Kidney (tissue), 14 donors: ENCODE results near the gene DVL1. TPM values are rescaled to one million over a fixed set of nuclear protein-coding genes. Genes with fewer than 3 reads are reported as not detected.
A peak's percentile ranks its signal among the peaks of the same experiment; 100 is the strongest.

Source experiments
- DNase-seq, 5 donors: peaks; one replicate each; pipeline ENCODE4 v3.0.0-alpha.2; 2013 to 2020
- FAIRE-seq: peaks from 2 replicates; lab custom pipeline; 2012; peaks lifted over from hg19 to GRCh38; lab: Jason Lieb, UNC
- H3K27ac ChIP-seq, 2 donors: one replicate each; pipeline ENCODE4 v1.7.0; 2013; ENCODE audit warnings: low read depth in 2 of 2, low read length in 2 of 2, inconsistent platforms in 1 of 2
- H3K27me3 ChIP-seq: one replicate; pipeline ENCODE4 v1.7.1; 2013; ENCODE audit warnings: low read length, inconsistent platforms; ENCODE audit not compliant: control insufficient read depth, insufficient read depth
- H3K36me3 ChIP-seq, 3 donors: one replicate each; pipeline versions ENCODE4 v1.7.0 to v1.7.1; 2013; ENCODE audit warnings: low read length in 3 of 3, control low read depth in 1 of 3, inconsistent platforms in 1 of 3; ENCODE audit not compliant: insufficient read depth in 3 of 3, control insufficient read depth in 2 of 3
- H3K4me1 ChIP-seq, 3 donors: one replicate each; pipeline versions ENCODE4 v1.7.0 to v1.7.1; 2013; ENCODE audit warnings: low read length in 3 of 3, inconsistent platforms in 1 of 3, low read depth in 1 of 3; ENCODE audit not compliant: control insufficient read depth in 2 of 3, insufficient read depth in 2 of 3
- H3K4me3 ChIP-seq, 3 donors: one replicate each; pipeline versions ENCODE4 v1.7.0 to v1.8.1; 2013; ENCODE audit warnings: low read length in 3 of 3, control low read depth in 1 of 3, inconsistent platforms in 1 of 3
- H3K9ac ChIP-seq, 3 donors: one replicate each; pipeline versions ENCODE4 v1.7.0 to v1.7.1; 2013; ENCODE audit warnings: low read length in 3 of 3, control low read depth in 1 of 3, inconsistent platforms in 1 of 3
- H3K9me3 ChIP-seq, 3 donors: one replicate each; pipeline versions ENCODE4 v1.7.0 to v1.7.1; 2013; ENCODE audit warnings: low read length in 3 of 3, control low read depth in 1 of 3, inconsistent platforms in 1 of 3; ENCODE audit not compliant: control insufficient read depth in 2 of 3, insufficient read depth in 1 of 3
- CTCF ChIP-seq: IDR thresholded peaks from 3 replicates; pipeline ENCODE4 v1.5.1; 2012; ENCODE audit warnings: mild to moderate bottlenecking, moderate library complexity, borderline replicate concordance; ENCODE audit not compliant: insufficient read depth; ENCODE audit errors: extremely low read depth
- intact Hi-C: fragments of 100-400 bp; cut with DNase I; formaldehyde crosslinking; loops from one replicate; pipeline ENCODE4 v1.11.1; 2022
- polyA plus RNA-seq: library from polyadenylated mRNA; stranded (reverse); fragments of 350-450 nt; fragmentation: Illumina TruSeq; extraction: RNeasy Lipid Tissue Mini Kit (QIAGEN cat#74804); gene quantifications from one replicate; pipeline ENCODE4 v1.2.3, GENCODE V29; 2014; ENCODE audit warnings: low read depth, low replicate concordance; ENCODE audit not compliant: insufficient read depth
- total RNA-seq: library from RNA; stranded (reverse); fragmentation: NEBNext Ultra II Directional; extraction: Animal tissue kit (Norgen Biotek cat#: 25700); gene quantifications from one replicate; pipeline ENCODE4 v1.2.1, GENCODE V29; 2021
- donor health status: control.
- donor health status: control.
- donor health status: control.
- donor health status: control.
- donor health status: control.
- donor health status: DM: yes; HTN: yes; CAD: no.
- donor health status: Normal renal cell carcinoma (clear cell type).

Gene DVL1
- total and polyA plus RNA-seq, 2 donors from 2014 or later: 32.5 to 55.0 TPM

DNA sequence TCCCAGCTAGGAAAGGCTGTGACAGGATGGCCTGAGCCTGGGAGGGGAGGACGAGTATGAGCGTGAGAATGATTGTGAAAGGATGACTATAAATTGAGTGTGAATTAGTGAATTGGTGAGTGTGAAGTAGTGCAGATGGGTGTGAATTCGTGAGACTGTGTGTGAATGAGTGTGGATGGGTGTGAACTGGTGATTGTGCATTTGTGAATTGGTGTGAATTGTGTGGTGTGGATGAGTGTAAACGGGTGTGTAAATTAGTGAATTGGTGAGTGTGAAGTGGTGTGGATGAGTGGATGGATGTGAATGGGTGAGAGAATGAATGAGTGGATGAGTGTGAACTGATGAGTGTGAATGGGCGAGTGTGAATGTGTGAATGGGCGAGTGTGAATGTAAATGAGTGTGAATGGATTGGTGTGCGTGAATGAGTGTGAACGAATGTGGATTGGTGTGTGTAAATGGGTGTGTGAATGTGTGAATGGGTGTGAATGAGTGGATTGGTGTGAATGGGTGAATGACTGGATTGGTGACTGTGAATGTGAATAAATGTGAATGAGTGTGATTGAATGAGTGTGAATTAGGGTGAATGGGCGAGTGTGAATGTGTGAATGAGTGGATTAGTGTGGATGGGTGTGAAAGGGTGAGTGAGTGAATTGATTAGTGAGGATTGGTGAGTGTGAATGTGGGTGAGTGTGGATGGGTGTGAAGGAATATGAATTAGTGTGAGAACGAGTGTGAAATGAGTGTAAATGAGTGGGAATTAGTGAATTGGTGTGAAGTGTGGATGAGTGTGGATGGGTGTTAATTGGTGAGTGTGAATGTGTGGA is 16.9 kb upstream of the DVL1 start:
- peaks cover 0 to 2% (median 0%) of the 10 kb centered on the region in 3 donors for H3K9me3 ChIP-seq
- TF ChIP-seq CTCF: no peak
- H3K27me3 ChIP-seq: no peaks in the 10 kb centered on the region
- intact Hi-C loops: no loop called here
- DNase-seq: no peak
- no peak overlapping the region for H3K4me3 ChIP-seq
- no peak overlapping the region for H3K27ac ChIP-seq
- H3K36me3 ChIP-seq: no peaks in the 10 kb centered on the region
- no peak overlapping the region for H3K9ac ChIP-seq
- peaks cover 0 to 4% (median 2%) of the 10 kb centered on the region in 3 donors for H3K4me1 ChIP-seq
- FAIRE-seq: no peak

DNA sequence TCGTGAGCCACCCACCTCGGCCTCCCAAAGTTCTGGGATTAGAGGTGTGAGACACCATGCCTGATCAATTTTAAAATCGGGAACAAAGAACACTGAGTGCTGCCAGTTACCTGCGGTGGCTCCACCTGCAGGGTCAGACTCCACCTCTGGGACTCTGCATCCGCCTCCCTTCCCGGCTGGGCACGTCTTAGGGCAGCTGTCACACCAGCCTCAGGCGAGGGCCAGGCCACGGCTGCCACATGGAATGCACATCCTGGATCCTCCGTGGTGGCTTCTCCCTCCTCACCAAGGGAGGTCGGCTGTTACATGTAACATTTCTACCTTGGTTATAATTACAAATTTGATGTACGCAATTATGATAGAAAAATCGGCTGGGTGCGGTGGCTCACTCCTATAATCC is 15.0 kb upstream of the DVL1 start:
- Histone ChIP-seq H3K9me3 (peaks cover 0 to 2% (median 0%) of the 10 kb centered on the region in 3 donors), H3K9ac (no peak overlapping the region), H3K27me3 (no peaks in the 10 kb centered on the region), H3K27ac (no peak overlapping the region), H3K36me3 (no peaks in the 10 kb centered on the region), H3K4me3 (no peak overlapping the region), H3K4me1 (peaks cover 0 to 9% (median 2%) of the 10 kb centered on the region in 3 donors)
- no peak for TF ChIP-seq CTCF
- no peak for DNase-seq
- intact Hi-C loops: no loop called here
- FAIRE-seq: no peak

- H3K27ac ChIP-seq: no peak overlapping the region
- no peaks in the 10 kb centered on the region for H3K36me3 ChIP-seq
- no peak for FAIRE-seq
- no peak for TF ChIP-seq CTCF
- no peak overlapping the region for H3K4me3 ChIP-seq
- H3K27me3 ChIP-seq: no peaks in the 10 kb centered on the region
- H3K4me1 ChIP-seq: peaks cover 0 to 17% (median 2%) of the 10 kb centered on the region in 3 donors
- DNase-seq: peak; percentile 66 to 90 (median 75)
- H3K9me3 ChIP-seq: peaks cover 0 to 2% (median 0%) of the 10 kb centered on the region in 3 donors
- H3K9ac ChIP-seq: no peak overlapping the region
- intact Hi-C loops: no loop called here
These were observed 12.8 kb upstream of the DVL1 start for GRCh38 chr1:1361982-1362423.
